ENCODE measurements around the gene CYP2W1. TPM values are rescaled to one million over a fixed set of nuclear protein-coding genes. Genes with fewer than 3 reads are reported as not detected.

The CYP2W1 gene
- total RNA-seq, 2 donors from 2014 or later, result not detected

GRCh38 chr7:986766-987751 lies 4.1 kb downstream of the CYP2W1 start:
- Mint-ChIP-seq H3K36me3 (ENCODE audit: low read depth) (no peaks in the 10 kb centered on the region), H3K4me1 (no peaks in the 10 kb centered on the region), H3K27me3 (peaks cover 11% of the 10 kb centered on the region), H3K4me3 (no peak overlapping the region), H3K27ac (no peak overlapping the region)
- DNase-seq (no peak), ATAC-seq (no peak)
- no peaks in the 10 kb centered on the region for H3K9me3 ChIP-seq (ENCODE audit: control insufficient read depth, low read length, poor library complexity, severe bottlenecking)

DNA sequence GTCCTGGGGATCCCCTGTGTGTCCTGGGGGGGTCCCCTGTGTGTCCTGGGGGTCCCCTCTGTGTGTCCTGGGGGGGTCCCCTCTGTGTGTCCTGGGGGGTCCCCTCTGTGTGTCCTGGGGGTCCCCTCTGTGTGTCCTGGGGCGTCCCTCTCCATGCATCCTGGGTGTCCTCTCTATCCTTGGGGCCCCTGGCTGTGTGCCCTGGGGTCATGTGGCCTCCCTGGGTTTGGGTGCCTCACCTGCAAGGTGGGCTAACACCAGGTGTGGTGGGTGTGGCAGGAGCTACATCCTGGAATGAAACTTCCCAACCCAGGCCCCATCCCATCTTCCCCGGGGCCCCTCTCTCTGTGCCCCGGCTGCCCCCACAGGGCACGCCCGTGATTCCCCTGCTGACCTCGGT lies 4.9 kb downstream of the CYP2W1 start:
- H3K27me3 Mint-ChIP-seq, result peaks cover 11% of the 10 kb centered on the region
- ATAC-seq, result no peak
- H3K4me3 Mint-ChIP-seq, result no peak overlapping the region

GRCh38 chr7:988426-988911 lies 5.5 kb downstream of the CYP2W1 start:
- ATAC-seq, result no peak
- DNase-seq, result no peak
- Mint-ChIP-seq H3K36me3 (ENCODE audit: low read depth) (no peaks in the 10 kb centered on the region), H3K4me1 (peaks cover 4% of the 10 kb centered on the region), H3K27me3 (peaks cover 11% of the 10 kb centered on the region), H3K27ac (no peak overlapping the region), H3K4me3 (no peak overlapping the region)
- H3K9me3 ChIP-seq (ENCODE audit: control insufficient read depth, low read length, poor library complexity, severe bottlenecking), result no peaks in the 10 kb centered on the region

More for the DNA sequence above, 4.9 kb downstream of the CYP2W1 start:
- H3K4me1 Mint-ChIP-seq, result peaks cover under 1% of the 10 kb centered on the region
- H3K36me3 Mint-ChIP-seq (ENCODE audit: low read depth), result no peaks in the 10 kb centered on the region
- H3K9me3 ChIP-seq (ENCODE audit: control insufficient read depth, low read length, poor library complexity, severe bottlenecking), result no peaks in the 10 kb centered on the region
- no peak for DNase-seq
- H3K27ac Mint-ChIP-seq, result no peak overlapping the region

GRCh38 chr7:988963-989529 lies 6.1 kb downstream of the CYP2W1 start:
- no peaks in the 10 kb centered on the region for H3K9me3 ChIP-seq (ENCODE audit: control insufficient read depth, low read length, poor library complexity, severe bottlenecking)
- no peak overlapping the region for H3K4me3 Mint-ChIP-seq
- H3K36me3 Mint-ChIP-seq (ENCODE audit: low read depth), result no peaks in the 10 kb centered on the region
- peaks cover 11% of the 10 kb centered on the region for H3K27me3 Mint-ChIP-seq
- ATAC-seq (no peak), DNase-seq (no peak)
- no peak overlapping the region for H3K27ac Mint-ChIP-seq
- peaks cover 4% of the 10 kb centered on the region for H3K4me1 Mint-ChIP-seq

GRCh38 chr7:990352-990932 lies 7.5 kb downstream of the CYP2W1 start:
- H3K4me1 Mint-ChIP-seq, result peaks cover 4% of the 10 kb centered on the region
- H3K36me3 Mint-ChIP-seq (ENCODE audit: low read depth), result no peaks in the 10 kb centered on the region
- DNase-seq (no peak), ATAC-seq (no peak)
- H3K4me3 Mint-ChIP-seq, result no peak overlapping the region
- no peak overlapping the region for H3K27ac Mint-ChIP-seq
- peaks cover 11% of the 10 kb centered on the region for H3K27me3 Mint-ChIP-seq
- H3K9me3 ChIP-seq (ENCODE audit: control insufficient read depth, low read length, poor library complexity, severe bottlenecking), result no peaks in the 10 kb centered on the region

DNA sequence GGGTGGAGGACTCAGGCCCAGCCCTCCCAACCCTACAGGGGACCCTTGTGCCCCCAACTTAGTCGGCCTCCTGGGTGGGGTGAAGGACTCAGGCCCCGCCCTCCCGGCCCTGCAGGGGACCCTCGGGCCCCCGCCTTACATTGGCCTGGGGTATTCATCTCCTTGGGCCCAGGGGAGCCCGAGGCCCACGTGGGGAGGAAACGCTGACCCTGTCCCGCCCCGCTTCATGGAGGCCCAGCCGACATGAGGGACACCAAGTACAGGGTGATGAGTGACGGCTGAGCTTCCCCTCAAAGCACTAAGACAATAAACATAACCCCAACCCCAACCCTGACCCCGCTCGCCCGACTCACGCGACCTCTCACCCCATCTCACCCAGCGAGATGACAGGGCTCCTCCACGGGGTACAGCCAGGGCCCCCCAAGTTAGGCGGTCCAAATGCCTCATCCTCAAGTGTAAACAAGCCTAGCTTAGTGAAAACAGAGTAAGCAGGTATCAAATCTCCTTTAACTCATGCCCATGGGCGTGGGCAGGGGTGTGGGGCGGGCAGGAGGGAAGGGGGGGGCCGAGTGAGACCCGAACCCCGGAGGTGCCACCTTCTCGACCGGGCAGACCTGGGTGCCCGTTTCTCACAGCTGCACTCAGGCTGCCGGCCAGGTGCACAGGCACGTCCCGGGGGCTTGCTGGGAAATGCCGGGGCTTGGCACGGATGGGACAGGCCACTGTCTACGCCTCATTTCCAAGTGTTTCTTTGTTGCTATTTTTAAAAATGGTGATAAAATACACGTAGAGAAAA lies 8.2 kb downstream of the CYP2W1 start:
- Mint-ChIP-seq H3K4me1 (peaks cover 4% of the 10 kb centered on the region), H3K27me3 (peaks cover 5% of the 10 kb centered on the region), H3K27ac (no peak overlapping the region), H3K36me3 (ENCODE audit: low read depth) (no peaks in the 10 kb centered on the region), H3K4me3 (no peak overlapping the region)
- DNase-seq, result no peak
- no peak for ATAC-seq
- no peaks in the 10 kb centered on the region for H3K9me3 ChIP-seq (ENCODE audit: control insufficient read depth, low read length, poor library complexity, severe bottlenecking)

- peaks cover 4% of the 10 kb centered on the region for H3K4me1 Mint-ChIP-seq
- no peaks in the 10 kb centered on the region for H3K36me3 Mint-ChIP-seq (ENCODE audit: low read depth)
- H3K4me3 Mint-ChIP-seq, result no peak overlapping the region
- ATAC-seq (no peak), DNase-seq (no peak)
- no peaks in the 10 kb centered on the region for H3K9me3 ChIP-seq (ENCODE audit: control insufficient read depth, low read length, poor library complexity, severe bottlenecking)
- no peak overlapping the region for H3K27ac Mint-ChIP-seq
- no peaks in the 10 kb centered on the region for H3K27me3 Mint-ChIP-seq
Measured at GRCh38 chr7:991729-992656, 9.0 kb downstream of the CYP2W1 start.

- DNase-seq (peak; percentile 89 to 92 (median 90)), ATAC-seq (peak; percentile 100)
- peaks cover 4% of the 10 kb centered on the region for H3K4me1 Mint-ChIP-seq
- no peaks in the 10 kb centered on the region for H3K36me3 Mint-ChIP-seq (ENCODE audit: low read depth)
- H3K9me3 ChIP-seq (ENCODE audit: control insufficient read depth, low read length, poor library complexity, severe bottlenecking), result no peaks in the 10 kb centered on the region
- H3K27ac Mint-ChIP-seq, result no peak overlapping the region
- peak overlapping the region; percentile 53 for H3K4me3 Mint-ChIP-seq
- H3K27me3 Mint-ChIP-seq, result no peaks in the 10 kb centered on the region
Measured at GRCh38 chr7:992709-993607, 10.0 kb downstream of the CYP2W1 start.

DNA sequence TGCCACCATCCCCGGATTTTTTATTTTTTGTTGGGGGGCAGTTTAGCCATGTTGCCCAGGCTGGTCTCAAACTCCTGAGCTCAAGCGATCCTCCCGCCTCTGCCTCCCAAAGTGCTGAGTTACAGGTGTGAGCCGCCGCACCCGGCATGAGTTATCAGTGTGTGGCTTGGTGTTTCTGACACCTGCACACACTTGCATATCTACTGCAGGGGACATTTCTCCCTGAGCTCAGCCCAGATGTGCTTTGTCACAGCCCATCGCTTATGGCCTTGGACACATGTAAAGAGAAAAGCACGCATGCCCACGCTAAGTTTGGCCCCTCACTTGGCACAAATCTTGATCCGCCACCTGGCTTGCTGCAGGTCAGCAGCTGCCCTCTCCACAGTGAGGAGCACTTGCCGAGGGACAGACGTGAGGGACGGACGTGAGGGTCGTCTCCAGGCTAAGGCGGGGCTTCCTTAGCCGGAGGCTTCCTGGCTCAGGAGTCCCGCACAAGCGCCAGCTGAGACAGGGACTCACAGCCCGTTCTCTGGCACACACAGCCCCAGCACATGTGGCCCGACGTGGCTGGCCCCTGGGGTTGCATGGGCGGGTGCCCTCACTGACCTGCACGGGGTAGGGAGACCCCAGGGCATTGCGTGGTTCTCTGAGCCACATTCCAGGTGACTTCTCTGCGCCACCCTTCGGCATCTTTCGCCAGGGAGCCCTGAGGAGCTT lies 11.8 kb downstream of the CYP2W1 start:
- H3K4me3 Mint-ChIP-seq, result no peak overlapping the region

DNA sequence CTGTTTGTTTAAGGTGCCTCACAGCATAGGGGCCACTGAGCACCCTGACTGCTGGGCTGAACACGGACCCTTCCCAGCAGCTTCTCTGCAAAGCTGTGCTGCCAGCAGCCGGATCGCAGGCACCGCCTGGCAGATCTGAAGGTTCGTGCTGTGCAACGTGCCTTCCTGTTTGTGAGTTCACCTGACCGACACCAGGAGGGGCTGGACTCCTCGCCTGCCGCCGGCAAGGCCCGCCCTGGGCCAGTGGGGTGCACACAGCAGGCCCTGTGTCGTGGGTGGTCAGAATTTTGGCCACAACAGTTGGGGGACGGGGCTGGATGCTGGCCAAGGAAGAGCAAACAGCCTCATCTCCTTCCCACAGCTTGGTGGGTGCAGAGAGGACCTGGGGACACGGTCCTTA lies 12.6 kb downstream of the CYP2W1 start:
- DNase-seq (no peak), ATAC-seq (no peak)
- no peaks in the 10 kb centered on the region for H3K36me3 Mint-ChIP-seq (ENCODE audit: low read depth)
- H3K27me3 Mint-ChIP-seq, result no peaks in the 10 kb centered on the region
- peaks cover 4% of the 10 kb centered on the region for H3K4me1 Mint-ChIP-seq
- no peaks in the 10 kb centered on the region for H3K9me3 ChIP-seq (ENCODE audit: control insufficient read depth, low read length, poor library complexity, severe bottlenecking)
- no peak overlapping the region for H3K4me3 Mint-ChIP-seq
- H3K27ac Mint-ChIP-seq, result no peak overlapping the region

More for the DNA sequence above, 11.8 kb downstream of the CYP2W1 start:
- H3K27me3 Mint-ChIP-seq, result no peaks in the 10 kb centered on the region
- no peak for ATAC-seq
- H3K9me3 ChIP-seq (ENCODE audit: control insufficient read depth, low read length, poor library complexity, severe bottlenecking), result no peaks in the 10 kb centered on the region
- no peak overlapping the region for H3K27ac Mint-ChIP-seq
- peaks cover 4% of the 10 kb centered on the region for H3K4me1 Mint-ChIP-seq
- no peak for DNase-seq
- H3K36me3 Mint-ChIP-seq (ENCODE audit: low read depth), result no peaks in the 10 kb centered on the region

All from T-helper 17 cell (primary cell).